Activated T-cell treated with anti-CD3 and anti-CD28 coated beads for 24 hours (primary cell): Measurements from ENCODE around the gene PANK4.

Experiments
- DNase-seq: peaks from one replicate; pipeline ENCODE4 v3.0.0-alpha.2; 2020; ENCODE audit warnings: low read depth

Gene PANK4

DNA sequence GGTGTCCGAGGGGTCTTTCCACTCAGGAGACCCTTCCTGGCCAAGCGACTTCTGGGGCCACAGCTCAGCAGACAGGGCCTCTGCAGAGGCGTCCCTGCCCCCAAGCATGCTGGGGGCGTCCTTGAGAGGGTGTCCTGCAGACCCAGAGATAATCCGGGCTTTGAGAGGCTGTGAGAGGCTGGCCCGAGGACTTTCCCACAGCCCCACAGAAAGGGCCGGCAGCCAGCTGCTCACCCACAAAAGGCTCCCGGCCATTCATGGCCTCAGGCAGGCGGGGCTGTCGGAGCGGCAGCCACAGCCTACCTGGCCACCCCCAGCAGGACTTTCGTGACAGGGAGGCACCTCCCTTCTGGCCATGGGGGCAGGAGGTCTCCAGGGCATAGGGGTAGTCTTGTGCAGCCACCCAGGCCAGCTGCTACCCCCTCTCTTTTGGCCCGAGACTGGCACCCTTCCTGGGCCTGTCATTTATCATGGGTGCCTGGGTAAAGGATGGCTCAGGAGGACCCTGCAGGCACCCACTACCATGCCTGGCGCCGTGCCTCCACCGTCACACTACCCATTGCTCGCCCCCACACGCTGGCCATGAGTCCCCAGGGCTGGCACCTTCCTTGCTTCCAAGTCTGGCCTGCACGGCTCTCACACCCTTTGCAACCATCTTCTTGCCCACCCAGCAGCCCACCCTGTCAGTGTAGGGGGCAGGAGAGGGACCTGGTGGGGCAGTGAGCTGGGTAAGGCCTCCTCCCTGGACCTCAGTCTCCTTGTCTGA, 18.7 kb upstream of the PANK4 start:
- no peak for DNase-seq

DNA sequence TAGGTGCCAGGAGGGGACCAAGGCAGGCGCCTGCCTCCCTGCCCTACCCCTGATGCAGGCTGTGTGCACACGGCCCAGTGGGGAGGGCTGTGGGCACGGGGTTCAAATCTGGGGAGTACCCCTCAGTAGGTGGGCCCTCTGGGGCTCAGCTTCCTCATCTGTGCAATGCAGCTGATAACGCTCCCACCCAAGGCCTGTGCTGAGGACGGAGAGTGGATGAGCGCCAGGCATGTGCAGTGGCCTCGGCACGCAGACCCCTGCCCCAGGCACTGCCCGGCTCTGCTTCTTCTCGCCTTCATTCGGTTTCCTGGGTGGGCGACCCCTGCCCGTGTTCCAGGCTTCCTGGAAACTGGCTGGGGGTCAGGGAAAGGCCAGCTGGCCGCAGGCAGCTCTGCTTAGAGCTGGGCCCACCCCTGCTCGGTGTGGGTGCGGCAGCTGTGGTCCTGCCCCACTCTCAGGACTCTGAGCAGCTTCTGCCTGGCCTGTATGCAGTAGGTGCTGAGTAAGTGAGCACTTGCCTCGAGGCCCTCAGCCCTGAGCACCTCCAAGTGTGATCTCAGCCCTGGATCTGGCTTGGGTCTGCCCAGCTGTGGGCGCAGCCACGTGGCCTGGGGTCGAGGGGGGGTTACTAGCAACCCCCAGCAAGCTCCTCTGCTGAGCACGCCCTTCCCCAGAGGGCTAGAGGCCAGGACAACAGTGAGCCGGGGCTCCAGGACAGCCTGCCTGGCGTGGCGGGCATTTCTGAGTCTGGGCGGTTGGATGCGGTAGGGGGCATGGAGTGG, 17.9 kb upstream of the PANK4 start:
- no peak for DNase-seq

DNA sequence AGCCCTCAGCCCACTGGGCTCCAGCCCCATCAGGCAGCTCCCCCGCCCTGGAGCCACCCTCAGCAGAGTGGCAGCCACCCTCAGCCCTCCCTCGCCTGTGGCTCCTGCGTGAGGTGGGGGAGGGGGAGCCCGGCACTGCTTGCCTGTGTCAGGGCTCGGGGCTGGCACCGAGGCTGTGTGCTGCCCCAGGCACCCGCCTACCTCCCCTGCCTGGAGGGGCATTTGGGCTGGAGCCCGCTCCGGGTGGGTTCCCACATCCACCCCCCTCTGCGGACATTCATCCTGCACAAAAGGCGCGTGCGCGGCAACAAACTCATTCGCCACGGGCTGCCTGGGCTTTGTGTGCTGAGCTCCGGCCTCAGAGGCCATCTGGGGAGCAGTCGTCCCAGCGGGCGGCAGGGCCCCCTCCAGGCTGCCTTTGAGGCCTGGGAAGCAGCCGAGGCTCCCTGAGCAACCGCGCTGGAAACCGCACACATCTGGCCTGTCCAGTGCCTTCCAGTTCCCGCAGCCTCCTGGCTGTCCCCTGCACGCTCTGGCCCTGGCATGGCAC, 17.2 kb upstream of the PANK4 start:
- no peak for DNase-seq

DNA sequence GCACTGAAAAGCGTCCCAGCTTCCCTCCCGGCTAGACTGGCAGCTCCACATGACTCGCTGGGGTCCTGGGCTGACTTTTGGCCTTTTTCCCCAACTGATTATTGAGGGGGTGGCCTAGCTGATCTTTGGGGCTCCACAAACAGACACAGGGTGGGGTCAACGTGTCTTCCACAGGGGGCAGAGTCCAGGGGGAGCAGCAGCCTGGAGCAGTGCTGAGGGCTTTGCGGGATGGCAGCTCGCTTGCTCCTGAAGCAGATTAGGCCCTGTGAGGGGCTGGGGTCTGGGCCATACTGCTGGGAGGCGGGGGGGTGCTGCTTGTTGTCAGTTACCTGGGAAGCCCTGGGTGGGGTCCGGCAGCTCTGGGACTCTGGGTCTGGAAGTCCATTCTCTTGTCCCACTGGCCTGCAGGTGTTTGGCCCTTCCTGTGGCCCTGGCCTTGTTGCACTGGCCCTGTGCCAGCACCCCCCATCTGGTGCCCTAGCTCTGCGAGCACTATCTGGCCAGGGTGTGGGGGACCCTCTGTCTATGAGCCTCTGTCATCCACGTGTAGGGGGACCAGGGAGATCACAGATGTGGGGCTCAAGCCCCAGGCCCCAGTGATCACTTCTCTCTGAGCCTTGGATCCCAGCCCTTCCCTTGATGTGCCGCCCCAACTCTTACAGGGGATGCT, 16.0 kb upstream of the PANK4 start:
- no peak for DNase-seq

DNA sequence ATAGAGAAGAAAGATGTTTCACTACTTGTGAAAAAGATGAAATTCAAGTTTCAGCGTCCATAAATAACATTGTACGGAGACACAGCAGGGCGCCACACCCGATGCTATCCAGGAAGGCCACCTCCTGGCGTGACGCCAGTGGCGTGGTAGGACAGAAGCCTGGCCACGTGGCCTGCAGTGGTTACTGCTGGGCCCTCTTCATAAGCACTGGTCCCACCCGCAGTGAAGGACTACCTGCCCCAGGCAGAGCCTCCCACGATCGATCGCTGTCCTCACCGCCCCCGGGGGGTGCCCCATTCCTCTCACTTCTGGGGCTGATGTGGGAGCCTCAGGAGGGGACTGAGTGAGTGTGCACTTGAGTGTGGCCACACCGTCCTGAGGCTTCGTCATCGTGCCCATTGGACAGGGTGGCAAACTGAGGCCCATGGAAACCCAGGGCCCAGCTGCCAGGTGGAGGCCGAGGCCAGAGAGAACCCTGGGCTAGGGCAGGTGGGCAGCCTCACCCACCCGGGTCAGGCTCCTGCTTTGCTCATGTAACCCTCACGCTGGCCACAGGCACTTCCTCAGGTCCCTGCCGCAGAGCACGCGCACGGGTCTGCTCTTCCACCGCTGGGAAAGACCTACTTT, 15.3 kb upstream of the PANK4 start:
- DNase-seq: no peak

DNA sequence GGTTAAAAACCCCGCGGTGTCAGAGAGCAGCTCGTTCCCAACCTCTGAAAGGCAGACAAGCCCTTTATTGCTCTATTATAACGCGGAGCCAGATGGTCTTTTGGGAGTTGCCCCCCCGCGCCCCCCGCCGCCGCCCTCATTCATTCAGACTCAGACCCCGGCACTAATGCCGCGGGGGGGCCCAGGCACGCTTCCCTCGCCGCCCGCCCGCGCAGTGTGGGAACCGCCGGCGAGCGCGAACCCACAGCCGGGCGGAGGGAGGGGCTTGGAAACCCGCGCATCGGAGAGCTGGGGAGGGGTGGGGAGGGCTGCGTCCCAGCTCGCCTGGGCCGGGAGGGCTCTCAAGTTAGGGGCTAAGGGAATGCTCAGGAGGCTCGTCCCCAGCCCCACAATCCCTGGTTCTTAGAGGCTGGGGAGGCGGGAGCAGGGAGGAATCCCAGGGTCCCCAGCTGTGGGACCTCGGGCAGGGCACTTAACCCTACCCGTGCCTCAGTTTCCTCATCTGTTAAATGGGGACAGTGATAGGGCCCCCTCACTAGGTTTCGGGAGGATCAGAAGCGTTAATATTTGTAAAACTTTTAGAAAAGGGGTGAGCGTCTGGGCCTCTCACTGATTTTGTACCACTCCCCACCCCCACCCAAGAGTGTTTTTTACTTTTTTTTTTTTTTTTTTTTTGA, 14.6 kb upstream of the PANK4 start:
- DNase-seq: no peak

DNA sequence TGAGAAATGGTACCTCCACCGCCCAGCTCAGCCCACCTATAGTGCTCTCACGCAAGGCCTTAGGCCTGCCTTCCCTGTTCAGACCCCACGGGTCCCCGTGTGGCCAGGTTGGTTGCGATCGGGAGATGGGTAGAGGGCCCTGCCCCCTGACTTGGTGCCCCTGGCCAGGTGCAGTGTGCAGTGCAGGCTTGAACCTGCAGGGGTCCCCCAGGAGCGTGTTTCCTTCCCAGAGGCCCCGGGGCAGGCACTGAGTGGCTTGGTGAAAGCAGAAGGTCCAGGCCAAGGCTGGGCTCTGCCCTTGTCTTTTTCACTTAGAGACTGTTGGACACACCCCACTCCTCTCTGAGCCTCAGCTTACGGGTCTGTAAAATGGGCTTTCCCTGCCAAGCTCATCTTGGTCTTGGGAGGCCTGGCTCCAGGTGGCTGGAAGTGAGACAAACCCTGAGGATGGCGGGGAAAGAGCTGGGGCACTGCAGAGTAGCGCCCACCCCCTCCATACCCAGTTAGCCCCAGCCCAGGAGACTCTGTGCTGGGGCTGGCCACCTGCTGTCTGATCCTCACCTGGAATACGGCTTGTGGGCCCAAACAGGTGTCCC, 13.0 kb upstream of the PANK4 start:
- DNase-seq: no peak

DNA sequence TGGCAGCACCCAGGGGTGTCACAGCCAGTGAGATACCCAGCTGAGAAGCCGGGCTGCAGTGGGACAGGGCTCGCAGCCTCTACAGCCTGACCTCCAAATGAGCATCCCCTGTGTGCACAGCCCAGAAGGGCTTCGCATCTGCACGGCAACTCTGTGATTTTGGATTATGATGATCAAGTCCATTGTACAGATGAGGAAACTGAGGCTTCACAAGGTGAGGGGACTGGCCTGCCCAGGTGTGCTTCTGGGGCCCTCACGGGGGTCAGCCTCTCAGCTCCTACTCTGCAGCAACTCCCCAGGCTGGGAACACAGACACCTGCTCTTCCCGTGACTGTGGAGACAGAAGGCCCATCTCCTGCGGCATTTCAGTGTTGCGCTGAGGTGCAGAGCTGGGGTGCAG, 12.5 kb upstream of the PANK4 start:
- DNase-seq: no peak

DNA sequence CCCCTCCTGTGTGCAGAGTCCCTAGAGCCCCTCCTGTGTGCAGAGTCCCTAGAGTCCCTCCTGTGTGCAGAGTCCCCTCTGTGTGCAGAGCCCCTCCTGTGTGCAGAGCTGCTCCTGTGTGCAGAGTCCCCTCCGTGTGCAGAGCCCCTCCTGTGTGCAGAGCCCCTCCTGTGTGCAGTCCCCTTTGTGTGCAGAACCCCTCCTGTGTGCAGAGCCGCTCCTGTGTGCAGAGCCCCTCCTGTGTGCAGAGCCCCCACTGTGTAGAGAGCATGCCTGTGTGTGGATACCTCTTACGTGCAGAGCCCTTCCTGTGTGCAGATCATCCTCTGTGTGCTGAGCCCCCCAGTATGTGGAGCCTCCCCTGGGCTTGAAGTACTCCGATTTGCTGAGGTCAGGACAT, 12.0 kb upstream of the PANK4 start:
- DNase-seq: no peak

DNA sequence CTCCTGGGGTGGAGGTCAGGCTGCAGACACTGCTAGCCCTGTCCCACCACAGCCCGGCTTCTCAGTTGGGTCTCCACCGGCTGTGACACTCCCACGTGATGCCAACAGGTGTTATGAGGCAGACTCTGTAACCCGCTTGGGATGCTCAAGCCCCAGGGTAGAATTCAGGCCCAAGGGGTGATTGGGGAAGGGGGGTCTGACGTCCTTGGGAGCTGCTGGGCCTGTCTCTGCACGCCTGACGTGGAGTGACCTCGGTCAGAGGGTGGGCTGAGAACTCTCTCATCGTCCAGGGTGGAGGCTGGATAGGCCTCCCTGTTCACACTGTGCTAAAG, 11.4 kb upstream of the PANK4 start:
- DNase-seq: no peak

DNA sequence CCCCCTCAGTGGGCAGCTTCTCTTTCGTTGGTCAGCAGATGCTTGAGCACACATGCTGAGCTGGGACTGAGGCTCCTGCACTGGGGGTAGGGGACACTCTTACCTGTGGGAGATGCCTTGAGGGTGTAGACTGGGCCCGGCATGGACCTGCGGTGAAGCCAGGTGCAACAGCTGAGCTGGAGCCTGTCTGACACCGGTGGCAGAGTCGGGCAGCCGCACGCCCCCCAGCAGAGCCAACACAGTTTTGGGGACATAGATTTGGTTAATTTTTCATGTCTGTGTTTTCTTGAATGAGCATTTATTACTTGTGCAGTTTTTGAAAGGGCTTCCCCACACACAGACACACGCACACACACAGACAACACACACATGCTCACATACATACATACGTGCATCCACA, 9.6 kb upstream of the PANK4 start:
- no peak for DNase-seq

DNA sequence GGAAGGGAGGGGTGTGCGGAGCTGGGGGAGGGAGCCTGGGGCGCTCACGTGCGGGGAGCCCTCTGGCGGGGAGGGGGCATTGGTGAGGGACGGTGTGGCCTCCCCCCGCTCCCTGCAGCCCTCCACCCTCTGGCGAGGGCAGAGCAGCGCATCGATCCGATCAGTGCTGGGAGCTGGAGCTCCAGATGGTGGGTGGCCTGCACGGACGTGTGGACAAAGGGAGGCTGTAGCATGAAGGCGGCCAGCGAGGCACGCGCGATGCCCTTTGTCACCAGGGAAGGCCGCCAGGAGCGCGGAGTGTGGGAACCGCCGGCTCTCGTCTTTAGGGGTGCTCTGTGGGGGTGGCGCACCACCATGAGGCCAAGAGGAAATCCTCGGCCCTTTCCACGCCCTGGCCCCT, 9.1 kb upstream of the PANK4 start:
- DNase-seq: no peak

DNA sequence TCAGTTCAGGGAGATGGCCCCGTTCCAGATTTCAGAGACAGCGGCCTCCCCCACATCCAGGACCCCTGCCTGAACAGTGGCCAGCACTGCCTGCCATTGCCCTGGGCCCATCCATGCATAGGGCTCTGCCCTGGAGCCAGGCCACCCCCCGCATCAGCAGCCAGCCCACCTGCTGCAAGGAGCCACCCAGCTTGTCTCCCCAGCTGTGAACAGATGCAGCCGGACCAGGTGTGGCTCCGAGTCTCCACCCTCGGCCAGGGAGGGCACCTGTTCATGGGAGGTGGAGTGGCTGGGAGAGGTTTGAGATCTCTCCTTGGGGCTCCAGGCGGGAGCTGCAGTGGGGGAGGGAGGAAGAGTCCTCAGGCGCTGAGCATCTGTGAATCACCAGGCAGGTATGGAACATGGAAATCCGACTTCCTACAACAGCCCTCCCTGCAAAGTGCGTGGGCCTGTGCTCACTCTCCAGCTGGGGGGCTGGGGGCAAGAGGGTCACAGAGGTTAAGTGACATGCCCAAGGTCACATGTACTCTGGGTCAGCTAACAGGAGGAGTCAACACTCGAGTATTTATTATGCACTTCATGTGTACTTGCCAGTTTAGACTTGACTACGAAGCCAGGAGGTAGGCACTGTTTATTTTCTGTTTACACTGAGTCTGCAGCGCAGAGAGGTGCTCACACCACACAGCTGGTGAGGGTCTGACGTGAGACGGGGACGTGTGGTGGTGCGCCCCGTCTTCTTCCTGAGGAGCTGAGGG, 8.5 kb upstream of the PANK4 start:
- no peak for DNase-seq

DNA sequence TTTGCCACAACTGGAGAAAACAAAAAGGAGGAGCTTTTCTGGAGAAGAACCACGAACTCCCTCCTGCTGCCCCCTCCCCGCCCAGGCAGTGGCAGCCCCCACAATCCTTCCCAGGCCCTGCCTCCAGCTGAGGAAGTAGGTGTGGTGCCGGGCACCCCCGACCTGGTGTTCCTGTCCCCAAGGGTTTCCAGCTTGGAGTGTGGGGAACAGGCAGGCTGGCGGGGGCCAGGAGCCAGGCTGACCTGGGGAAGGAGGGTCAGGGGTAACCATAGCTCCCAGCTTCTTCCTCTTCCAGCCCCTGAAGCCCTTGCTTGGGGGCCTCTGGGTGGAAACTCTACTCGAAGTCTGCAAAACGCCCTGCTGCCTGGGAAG, 7.9 kb upstream of the PANK4 start:
- no peak for DNase-seq

DNA sequence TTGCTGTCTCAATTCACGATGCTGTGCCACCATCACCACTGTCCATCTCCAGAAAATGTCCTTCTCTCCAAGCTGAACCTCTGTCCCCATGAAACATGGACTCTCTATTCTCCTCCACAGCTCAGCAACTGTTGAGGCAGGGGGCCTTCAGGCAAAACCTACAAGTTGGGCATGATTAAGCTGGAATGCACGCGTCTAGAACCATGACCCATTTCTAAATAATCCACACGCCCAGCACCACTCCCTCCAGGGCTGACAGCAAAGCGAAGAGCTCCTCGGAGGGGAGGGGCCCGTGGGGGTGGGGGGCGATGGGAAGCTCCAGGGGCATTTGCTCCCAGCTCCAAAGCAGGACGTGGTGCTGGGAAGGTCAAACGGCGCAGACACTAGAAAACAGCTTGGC, 7.0 kb upstream of the PANK4 start:
- no peak for DNase-seq

DNA sequence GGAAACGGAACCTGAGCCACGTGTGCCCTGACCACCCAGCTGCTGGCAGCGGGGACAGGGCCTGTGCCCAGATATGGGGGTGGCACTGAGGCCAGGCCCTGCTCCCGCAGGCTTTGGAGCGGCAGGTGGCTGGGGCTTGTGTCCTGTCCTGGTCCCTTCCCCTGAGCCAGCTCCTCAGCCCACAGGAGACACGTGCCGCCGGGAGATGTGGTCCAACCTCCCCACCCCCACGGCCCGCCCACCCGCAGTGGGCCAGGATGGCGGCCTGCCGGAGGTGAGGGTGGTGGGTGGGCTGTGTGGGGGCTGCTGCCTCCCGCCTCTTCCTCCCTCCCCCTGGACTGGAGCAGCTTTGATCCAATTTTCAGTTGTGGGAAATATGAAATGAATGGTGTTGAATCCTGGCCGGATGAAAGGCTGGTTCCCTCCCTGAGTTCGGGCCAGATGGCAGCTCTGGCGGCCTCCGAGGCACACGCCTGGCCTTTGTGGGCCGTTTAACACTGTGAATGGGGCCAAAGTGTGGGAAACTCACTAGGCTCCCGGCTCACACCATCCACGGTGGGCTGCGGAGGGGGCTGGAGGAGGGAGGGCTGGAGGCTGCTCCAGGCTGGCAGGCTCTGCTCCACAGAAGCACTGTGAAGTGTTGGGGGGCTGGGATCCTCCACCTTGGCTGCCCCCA, 6.2 kb upstream of the PANK4 start:
- no peak for DNase-seq

DNA sequence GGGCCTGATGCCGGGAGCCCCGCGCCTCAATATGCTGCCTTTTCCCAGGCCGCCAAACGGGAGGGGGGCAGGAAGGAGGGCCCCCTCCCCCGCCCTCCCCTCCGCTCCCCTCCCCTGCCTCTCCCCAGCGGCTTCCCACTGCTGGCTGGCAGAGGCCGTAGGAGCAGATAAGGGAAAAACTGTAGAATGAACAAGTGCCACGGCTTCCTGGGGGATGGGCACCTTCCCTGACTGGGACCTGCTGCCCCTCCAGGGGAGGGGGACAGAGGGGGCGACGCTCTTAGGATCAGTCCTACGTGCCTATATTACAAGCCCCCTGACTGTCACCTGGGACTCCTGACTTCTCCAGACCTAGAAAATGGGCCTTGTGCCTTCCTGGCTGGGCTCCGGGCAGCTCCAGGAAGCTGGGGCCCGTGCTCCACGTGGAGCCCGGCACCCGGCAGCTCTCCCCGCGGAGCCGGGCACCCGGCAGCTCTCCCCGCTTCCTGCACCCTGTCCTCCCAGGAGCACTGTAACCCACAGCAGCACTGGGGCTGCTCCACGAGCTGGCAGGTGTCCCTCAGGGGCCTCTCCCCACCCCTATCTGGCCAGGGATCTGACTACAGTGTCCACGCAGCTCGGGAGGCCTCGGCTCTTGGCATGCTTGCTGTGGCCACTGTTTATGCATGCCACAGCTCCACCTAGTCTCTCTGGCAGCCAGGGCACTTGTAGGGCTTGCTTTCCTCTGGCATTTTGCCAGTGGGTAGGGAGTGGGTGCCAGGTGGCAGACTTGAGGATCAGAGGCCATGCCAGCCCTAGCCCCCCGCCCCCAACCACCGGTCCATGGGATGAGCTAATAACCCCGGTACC, 4.3 kb upstream of the PANK4 start:
- no peak for DNase-seq

DNA sequence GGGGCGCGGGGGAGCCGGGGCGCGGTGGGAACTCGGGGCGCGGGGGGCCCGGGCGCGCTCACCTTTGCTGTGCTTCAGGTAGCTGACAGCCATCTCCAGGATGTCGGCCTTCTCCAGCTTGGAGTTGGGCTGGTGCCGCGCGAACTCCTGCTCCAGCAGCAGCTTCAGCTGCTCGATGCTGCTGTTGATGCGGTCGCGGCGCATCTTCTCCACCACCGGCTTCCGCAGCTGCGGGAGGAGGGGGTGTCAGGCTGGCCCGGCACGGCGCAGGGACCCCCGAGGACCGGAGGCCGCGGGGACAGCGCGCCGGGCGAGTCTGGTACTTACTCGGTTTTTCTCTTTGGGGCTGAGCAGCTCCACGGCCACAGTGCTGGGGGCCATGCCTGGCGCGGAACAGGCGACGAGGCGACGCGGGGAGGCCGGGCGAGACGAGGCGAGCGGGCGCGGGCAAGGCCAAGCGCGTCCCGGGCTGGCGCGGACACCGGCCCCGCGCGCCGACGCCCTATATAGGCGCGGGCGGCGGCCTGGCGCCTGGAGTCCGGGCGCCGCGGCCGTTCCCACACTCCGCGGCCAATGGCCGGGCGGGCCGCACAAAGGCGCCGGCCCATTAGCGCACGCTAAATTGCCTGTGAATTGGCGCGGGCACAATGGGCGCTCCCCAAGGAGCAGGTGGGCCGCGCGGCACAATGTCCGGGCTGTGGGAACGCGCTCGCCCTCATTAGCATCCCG, 3.6 kb upstream of the PANK4 start, which contains the start of gene HES5:
Gene HES5 (minus strand): TSS at position 480 of the 729 bp plus-strand sequence. CDS start 99 bp downstream, at position 381.
- DNase-seq: no peak
